Stimulated activated CD4-positive, alpha-beta T cell treated with anti-CD3 and anti-CD28 coated beads, Interleukin-12 subunit alpha, Interleukin-12 subunit beta, amount 100 ng/mL, for 24 hours (primary cell): Measurements from ENCODE around the gene PKLR.
"Not testable (repeated sequence)": the region's sequence is repeated elsewhere in the genome, so short reads cannot be mapped to it uniquely, and the experiment has no call there.

ENCODE experiments used
- DNase-seq, 2 experiments: peaks; one replicate each; pipeline ENCODE4 v3.0.0-alpha.2; 2020; ENCODE audit warnings: low read depth in 2 of 2

Gene PKLR

DNA sequence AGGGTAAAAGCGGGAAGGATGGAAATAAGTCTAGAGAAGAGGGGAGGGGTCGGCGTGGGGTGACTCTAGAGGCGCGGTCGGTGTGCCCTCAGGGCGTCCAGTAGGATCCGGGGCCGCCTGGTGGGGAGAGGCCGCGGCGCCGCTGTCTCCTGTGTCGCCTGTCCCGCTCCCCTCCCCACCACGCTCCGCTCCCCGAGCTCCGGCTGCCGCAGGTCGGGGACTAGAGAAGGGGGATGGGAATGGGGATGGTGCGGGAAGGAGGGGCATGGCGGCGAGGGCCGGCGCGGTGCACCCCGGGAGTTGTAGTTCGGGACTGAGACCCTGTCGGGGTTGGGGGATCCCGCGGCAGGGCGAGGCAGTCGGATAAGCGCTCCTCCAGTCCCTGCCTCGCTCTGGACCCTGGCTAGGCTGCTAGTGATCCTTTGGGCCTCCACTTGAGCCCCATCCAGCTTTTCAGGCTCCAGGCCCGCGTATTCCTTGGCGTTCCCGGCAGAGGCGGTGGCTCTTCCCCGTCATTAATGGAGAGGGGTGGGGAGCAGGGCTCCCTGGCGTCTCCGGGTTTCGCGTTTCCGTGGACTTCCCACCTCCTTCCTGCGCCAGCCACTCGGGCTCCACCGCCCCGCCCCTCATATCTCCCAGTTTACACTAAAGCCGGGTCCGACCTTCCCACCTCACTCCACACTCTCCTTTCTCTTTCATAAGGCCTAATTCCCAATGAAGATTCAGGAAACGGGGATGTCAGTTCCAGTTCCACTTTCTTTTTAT is 45.8 kb downstream of the PKLR start, which contains the start of gene ENTREP3:
ENTREP3 (minus strand) TSS at position 241 of the 765 bp plus-strand sequence. CDS start 606 bp downstream, outside the sequence.
- peak; percentile 67 to 80 for DNase-seq

DNA sequence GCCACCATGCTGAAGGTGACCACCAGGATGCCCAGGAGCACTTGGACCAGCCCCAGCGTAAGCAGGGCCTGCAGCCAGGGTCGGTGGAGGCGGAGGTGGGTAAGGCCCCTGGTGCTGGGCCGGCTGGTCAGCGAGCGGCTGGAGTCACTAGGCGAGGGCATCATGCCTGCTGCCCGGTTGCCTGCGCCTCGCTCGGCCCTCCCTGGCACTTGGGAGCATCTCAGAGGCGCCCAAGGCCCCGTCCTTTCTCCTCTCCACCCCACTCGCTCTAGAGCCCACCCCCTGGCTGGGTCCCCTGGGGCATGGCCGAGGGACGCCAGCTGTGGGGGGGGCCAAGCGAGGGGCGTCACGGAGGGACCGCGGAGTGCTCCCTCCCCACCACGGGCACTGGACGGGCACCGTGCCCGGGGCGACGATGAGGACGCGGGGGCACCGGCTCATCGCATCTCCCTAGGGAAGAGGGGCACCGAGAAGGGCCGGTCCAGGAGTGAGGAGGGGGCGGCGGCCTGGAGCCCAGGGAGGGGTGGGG is 46.5 kb downstream of the PKLR start:
- no peak for DNase-seq

DNA sequence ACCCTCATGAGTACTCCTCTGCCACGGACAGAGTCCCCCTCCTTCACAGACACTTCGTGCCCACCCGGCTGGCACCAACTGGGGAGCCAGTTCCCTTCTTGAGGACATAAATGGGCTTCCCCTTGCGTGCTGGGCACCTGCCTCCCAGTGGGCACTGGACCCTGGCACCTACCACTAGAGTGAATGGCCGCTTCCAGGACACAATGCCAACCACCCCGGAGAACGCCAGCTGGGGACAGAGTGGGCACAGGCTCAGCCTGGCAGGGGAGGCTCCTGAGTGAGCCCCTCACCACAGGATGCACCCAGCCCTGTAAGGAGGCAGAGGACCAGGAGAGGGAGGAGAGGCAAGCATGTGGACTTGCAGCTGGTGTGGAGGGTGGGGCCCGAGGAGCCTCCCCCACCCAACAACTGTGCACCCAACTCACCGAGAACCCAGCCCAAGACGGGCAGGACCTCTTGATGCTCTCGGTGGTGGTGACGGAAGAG is 47.0 kb downstream of the PKLR start:
- DNase-seq, result no peak

DNA sequence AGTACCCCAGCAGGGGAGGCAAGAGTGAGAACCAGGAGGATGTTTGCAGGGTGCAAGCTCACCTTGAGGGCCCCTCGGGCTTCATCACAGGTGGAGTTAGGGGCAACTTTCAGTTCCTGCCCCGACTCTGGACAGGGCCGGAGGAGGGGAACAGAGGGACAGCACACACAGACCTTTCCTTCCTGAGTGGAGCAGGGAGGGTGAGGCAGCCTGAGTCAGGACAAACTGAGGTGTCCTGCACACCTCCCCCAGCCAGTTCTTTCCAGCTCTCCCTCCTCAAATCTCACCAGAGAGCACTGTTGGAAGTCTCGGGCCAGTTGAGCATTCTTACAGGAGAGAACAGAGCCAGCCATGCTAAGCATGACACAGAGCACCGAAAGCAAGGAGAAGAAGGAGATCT is 47.4 kb downstream of the PKLR start:
- no peak for DNase-seq

DNA sequence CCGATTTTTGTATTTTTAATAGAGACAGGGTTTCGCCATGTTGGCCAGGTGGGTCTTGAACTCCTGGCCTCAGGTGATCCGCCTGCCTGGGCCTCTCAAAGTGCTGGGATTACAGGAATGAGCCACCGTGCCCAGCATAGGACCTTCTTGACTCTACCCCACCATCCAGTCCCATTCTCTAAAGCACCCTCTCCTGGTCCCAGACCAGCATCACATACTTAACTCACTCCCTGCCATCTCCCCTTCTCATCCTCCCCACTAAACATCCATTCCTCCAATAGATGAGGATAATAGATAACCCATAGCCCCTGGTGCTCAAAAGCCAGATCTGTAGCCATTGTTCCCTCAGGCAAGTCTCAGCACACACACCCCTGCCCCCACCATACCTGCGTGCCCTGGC is 48.0 kb downstream of the PKLR start:
- no peak for DNase-seq

DNA sequence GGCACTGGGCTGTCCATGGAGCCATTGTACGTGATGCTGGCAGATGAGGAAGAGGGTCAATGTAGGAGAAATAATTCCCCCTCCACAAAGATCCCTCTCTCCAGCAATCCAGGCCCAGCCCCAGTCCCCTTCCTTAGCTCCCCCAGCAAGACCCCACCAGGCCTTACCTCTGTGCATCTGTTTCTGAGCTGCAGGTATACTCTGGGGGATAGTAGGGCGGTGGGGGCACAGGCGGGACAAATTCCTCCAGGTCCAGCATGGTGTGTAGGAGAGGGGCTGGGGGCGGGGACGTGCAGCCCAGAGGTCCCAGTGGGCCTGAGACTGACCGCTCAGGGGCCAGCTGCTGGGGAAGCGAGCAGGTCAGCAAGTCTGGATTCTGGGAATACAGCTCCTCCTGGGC is 49.7 kb downstream of the PKLR start:
- no peak for DNase-seq

DNA sequence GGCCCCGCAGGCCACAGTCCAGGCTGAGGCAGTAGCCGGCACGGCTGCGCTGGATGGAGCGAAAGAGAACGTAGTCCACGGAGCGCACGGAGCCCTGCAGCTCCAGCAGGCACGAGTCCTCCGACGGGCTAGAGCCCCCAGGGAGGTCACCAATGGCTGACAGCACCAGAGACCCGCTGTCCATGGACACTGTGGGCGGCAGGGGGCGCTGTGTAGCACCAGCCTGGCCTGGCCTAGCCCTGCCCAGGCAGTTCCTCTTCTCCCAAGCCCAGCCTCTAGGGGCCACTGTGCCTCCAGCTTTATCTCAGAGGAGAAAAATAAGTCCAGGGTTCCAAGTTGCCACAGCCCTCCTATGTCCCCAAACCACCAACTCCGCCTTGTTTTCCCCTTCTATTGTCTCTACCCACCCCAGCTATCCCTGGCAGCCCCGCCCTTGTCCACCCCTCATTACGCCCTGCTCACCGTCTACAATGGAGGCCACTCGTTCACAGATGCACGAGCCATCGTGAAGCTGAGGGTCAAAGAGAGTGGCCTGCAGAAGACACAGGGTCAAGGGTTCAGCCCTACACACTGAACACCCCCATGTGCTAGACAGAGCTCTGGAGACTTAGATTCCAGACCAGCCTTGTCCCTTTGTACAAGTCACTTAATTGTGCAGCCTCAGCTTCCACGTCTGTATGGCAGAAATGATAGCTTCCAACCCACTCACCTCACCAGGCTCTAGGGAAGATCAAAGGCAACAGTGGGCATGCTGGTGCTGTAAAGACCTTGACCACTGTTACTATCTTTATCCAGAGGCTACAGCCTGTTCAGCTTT is 50.4 kb downstream of the PKLR start:
- DNase-seq, result peak; percentile 90 to 97

DNA sequence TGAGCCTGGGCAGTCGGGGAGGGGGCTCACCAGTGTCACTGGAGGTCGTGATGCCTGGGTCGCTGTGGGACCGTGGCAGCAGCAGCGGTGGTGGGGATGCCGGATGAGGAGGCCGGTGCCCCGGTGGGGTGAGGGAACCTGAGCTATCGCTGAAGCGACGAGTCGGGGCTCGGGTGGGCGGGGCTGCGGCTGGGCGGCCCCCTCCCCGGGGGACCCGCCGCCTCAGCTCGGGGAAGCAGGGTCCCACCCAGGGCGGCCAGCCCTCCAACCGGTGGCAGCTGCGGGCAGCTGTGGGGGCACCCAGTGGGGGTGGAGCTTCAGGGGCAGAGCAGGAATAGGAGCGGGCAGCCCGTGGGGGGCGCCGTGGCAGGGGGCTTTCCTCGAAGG is 51.0 kb downstream of the PKLR start:
- DNase-seq, result no peak

DNA sequence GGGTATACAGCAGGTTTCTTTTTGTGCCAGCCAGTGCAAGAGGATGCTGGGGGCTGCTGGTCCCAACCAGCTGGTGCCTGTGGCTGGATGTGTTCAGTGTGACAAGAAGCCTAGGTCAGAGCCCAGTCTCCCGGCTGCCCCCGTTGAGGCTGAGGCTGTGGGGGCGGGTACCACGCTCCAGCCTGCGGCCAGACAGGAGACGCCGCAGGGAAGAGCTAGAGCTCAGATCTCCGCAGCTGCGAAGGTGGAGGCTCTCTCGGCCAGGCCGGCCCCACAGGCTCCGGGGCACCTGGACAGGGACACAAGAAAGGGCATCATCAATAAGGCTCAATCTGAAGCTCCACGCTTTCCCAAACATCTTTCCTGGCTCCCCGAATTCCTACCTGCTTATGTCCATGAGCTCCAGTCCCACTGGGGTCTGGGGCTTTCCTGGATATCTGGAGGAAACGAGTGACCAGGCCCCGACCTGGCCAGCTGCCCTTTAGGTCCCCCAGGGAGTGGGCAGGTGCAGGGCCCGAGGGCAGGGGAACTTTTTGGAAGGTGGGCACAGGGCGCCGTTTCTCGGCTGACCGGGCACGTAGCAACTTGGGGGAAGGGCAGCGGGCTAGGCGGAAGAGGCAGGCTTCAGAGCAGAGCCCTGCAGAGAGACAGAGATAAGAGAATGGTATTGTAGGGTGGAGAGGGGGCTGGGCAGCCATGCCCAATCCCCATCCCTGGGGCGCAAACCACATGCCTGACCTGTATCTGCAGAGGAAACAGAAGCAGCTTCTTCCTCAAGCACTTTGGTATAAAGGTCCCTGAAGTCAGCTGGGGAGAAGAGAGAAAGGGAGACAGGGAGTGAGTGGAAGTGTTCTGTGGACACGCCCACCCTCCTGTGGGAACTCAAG is 53.3 kb downstream of the PKLR start:
- DNase-seq, result no peak

DNA sequence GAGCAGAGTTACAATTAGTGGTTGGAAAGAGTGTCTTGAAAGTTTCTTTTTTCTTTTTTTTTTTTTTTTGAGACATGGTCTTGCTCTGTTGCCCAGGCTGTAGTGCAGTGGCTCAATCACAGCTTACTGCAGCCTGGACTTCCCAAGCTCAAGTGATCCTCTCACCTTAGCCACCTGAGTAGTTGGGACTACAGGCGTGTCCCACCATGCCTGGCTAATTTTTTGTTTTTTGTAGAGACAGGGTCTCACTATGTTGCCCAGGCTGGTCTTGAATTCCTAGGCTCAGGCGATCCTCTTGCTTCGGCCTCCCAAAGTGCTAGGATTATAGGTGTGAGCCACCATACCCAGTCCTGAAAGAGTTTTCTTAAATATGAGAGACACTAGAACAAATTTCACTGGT is 54.4 kb downstream of the PKLR start:
- DNase-seq, result not testable (repeated sequence)

DNA sequence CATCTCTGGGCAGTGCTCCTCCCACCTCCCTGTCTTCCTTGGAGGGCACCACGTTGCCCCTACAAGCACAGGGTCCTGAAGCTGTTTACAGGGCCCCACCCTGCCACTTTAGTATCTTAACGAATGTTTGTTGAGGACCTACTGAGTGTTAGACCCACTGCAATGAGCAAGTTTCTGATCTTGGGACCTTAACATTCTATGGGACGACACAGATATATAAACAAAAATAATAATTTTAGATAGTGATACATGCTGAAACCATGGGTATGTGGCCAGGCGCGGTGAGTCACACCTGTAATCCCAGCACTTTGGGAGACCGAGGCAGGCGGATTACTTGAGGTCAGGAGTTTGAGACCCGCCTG is 56.1 kb downstream of the PKLR start:
- DNase-seq, result no peak

DNA sequence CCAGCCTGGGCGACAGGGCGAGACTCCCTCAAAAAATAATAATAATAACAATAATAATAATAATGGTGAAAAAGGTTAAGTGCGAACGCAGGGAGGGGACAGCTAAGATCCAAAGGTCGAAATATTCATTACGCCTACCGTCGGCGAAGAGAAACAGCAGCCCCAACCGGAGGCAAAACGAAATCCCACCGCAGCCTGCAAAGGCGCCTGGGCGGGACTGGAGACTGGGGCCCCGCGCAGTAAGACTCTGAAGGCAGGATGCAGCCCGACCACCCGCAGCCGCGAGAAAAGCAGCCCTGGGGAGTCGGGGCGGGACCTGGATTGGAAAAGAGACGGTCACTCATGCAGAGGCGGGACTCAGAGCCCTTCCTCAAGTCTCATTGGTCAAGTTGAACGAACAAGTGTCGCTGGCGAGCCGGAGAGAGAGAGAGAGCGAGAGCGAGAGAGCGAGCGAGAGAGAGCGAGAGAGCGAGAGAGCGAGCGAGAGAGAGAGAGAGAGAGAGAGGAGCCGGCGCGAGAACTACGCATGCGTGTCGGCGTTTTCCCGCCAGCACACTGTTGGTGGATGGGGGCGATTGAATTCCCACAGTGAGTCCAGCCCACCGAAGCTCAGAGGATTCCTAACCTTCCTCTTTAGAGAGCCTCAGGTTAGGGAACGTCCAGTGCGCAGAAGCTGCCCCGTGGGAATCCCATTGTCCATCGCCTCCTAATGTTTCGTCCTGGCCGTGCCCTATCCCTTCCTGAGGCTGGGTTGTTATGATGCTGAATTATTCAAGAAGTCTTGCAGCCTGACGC is 56.7 kb downstream of the PKLR start:
- peak; percentile 86 to 96 for DNase-seq

DNA sequence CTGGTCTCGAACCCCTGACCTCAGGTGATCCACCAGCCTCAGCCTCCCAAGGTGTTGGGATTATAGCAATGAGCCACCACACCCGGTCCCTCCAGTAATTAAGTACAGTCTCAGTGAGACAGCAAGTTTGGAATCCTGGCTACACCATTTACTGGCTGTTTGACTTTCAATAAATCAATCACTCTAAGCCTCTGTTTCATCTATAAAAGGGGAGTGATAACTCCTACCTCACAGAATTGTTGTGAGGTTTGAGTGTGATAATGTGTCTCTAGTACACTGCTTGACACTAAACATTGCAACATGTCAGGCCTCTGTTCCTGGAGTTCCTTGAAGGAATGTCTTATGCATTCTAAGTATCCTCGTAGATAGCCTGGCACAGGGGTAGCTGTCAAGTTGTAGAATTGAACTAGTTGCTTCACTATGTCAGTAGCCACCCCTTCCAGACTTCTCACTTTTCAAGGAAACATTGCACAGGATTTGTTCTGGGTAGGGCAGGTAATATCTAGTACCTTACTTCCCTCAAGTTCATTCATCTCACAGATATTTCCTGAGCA is 58.4 kb downstream of the PKLR start:
- DNase-seq, result no peak

DNA sequence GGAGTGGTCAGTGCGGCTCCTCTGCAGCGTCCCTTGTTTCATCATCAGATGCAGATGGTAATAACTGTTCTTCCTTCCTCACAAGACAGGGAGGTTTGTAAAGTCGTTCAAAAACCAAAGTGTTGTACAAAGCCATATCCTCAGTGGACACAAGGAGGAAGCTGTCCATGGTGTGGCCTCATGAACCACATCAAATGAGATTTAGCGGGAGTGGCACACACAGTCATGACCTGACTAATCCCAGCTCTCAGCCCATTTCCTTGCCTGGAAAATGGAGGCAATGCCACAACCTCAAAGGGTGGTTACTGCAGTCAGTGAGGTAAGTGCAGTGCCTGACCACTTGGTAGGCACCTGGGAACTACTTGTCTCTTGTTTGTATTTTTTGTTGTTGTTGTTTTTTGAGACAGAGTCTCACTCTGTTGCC is 59.4 kb downstream of the PKLR start:
- no peak for DNase-seq

DNA sequence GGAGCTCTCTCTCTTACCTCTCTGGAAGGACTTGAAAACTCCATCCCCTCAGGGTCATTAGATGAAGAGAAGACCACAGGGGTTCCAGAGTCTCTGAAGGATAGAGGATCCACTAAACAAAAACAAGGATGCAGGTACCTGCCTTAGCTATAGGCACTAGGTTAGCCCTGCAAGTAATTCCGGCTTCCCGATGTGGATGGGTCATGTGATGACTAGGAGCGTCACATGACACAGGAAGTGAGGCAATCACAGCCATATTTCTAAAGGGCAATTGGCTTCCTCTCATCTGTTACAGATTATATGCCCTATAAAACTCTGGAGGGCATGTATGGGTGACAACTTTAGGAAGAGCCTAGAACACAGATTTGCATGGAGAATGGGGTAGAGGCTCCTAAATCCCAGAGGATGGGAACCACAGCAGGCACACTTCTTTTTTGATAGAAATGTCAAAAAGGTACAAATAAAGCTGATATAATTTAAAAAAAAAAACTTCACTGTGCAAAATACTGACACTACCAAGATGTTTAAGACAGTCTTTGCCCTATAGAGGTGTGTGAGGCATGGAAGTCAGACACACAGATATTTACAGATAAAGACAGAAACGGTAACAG is 60.1 kb downstream of the PKLR start:
- peak; percentile 32 to 47 for DNase-seq
